ENCODE measurements around the gene SLC17A2.
A peak's percentile ranks its signal among the peaks of the same experiment; 100 is the strongest.
"Not testable (repeated sequence)": the region's sequence is repeated elsewhere in the genome, so short reads cannot be mapped to it uniquely, and the experiment has no call there.

Gene SLC17A2

DNA sequence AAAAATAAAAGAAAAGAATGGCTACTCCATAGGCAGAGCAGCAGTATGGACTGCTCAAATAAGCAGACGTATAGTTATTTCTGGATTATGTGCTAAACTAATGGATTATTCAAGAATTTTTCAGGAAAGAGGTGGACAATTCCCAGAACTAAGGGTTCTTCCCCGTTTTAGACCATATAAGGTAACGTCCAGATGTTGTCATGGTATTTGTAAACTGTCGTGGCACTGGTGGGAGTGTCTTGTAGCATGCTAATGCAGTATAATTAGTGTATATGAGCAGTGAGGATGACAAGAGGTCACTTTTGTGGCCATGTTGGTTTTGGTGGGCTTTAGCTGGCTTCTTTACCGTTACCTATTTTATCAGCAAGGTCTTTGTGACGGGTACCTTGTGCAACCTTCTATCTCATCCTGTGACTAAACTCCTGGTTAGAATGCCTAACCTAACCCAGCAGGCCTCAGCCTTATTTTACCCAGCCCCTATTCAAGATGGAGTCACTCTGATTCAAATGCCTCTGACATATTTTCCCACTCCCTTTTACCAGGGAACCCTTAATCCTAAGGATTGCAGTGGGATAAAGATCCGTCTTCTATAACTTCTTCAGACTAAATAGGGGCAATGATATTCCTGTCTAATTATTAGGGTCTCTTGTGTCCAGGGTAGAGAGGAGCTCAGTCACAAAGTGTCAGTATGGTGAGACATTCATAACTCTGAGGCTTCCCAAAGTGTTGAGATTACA, 21.0 kb upstream of the SLC17A2 start:
- DNase-seq, result no peak

DNA sequence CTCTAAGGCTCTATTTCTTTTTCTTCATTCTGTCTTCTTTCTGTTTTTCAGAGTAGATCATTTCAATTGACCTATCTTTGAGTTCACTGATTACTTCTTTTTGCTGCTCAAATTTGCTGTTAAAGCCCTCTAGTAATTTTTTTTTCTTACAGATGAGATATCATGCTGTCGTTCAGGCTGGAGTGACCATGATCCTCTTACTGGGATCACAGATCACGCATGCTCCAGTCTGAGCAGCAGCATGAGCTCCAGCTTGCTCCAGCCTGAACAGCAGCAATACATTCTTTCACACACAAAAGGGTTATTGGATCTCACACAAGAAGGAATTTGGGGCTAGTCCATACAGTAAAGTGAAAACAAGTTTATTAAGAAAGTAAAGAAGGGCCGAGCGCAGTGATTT, 19.8 kb upstream of the SLC17A2 start:
- no peak for DNase-seq

DNA sequence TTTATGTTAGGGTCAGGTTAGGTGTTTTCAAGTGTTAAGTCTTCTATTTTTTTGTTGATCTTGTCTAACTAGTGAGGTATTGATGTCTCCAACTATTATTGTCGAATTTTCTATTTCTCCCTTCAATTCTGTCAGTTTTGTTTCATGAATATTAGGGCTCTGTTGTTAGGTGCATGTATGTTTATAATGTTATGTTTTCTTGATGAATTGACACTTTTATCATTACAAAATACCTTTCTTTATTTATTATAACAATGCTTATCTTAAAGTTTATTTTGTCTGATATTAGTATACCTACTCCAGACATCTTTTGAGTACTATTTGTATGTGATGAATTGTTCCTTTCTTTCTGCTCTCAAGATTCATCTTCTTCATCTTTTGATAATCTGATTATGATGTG, 19.2 kb upstream of the SLC17A2 start:
- DNase-seq, result no peak

DNA sequence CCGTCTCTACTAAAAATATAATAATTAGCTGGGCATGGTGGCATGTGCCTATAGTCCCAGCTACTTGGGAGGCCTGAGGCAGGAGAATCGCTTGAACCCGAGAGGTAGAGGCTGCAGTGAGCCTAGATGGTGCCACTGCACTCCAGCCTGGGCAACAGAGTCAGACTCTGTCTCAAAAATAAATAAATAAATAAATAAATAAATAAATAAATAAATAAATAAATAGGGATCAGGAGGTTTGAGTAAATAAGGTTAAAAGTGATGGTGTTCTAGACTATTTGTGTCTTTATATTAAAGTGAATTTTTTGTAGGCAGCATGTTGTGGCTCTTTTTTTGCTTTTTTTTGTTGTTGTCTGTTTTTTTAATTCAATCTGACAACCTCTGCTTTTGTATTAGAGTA, 17.0 kb upstream of the SLC17A2 start:
- not testable (repeated sequence) for DNase-seq

DNA sequence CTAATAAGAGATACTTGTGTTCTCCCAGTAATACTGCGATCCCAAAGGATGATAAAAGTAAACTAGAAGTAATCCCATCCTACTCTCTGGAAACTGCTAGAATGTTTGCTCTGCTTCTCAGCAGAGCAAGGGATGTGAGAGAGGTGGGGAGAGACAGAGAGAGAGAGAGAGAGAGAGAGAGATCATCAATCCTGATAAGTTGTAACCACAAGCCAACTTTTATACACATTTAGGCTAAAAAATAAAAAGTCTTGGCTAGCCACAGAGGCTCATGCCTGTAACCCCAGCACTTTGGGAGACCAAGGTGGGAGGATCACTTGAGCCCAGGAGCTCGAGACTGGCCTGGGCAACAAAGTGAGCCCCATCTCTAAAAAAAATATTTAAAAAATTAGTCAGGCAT, 16.1 kb upstream of the SLC17A2 start:
- DNase-seq, result no peak

DNA sequence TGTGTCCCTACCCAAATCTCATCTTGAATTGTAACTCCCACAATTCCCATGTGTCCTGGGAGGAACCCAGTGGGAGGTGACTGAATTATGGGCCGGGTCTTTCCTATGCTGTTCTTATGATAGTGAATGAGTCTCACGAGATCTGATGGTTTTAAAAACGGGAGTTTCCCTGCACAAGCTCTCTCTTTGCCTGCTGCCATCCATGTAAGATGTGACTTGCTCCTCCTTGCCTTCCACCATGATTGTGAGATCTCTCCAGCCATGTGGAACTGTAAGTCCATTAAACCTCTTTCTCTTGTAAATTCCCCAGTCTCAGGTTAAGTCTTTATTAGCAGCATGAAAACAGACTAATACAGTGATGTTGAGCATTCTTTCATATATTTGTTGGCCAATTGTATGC, 15.2 kb upstream of the SLC17A2 start:
- not testable (repeated sequence) for DNase-seq

DNA sequence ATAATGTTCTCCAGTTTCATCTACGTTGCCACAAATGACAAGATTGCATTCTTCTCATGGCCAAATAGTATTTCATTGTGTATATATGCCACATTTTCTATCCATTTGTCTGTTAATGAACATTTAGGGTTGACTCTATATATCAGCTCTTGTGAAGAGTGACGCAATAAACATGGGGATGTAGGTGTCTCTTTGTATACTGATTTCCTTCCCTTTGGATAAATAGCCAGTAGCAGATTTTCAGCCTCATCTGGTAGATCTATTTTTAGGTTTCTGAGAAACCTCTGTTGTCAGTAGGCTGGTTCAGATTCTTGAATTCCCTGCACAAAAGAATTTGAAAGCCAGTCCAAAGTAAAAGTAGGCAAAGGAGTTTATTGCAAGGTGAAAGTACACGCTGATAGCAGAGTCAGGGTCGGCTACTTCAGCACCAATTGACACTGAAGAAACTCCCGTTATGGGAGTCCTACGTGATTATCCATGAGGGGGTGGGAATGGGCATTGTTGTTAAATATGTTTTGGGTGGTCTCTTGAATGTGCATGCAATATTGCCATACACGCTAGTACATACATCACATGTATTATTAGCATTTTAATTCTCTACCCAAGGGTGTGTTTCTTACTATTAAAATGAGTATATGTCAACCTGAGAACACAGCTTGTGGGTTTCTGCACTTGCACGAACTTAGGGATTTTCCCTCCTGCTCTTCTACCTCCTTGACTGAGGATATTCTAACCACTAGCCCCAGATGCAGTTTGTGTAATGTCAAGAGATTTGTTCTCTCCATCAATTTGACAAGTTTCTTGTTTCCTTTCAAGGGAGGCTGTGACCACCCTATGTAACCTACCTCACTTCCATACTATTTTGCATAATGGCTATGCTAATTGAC, 14.4 kb upstream of the SLC17A2 start:
- no peak for DNase-seq

DNA sequence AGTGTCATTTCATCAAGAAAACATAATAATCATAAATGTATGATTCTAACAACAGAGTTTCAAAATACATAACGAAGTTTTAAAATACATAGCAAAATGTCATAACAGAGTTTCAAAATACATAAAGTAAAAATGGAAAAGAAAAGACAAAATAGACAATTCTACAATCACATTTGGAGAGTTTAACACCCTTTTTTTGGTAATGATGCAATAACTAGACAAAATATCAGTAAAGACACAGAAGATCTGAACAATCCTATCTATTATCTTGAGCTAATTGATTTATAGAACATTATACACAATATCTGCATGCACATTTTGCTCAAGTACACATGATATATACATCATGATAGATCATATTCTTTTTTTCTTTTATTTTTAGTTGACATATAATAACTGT, 13.4 kb upstream of the SLC17A2 start:
- DNase-seq, result no peak

DNA sequence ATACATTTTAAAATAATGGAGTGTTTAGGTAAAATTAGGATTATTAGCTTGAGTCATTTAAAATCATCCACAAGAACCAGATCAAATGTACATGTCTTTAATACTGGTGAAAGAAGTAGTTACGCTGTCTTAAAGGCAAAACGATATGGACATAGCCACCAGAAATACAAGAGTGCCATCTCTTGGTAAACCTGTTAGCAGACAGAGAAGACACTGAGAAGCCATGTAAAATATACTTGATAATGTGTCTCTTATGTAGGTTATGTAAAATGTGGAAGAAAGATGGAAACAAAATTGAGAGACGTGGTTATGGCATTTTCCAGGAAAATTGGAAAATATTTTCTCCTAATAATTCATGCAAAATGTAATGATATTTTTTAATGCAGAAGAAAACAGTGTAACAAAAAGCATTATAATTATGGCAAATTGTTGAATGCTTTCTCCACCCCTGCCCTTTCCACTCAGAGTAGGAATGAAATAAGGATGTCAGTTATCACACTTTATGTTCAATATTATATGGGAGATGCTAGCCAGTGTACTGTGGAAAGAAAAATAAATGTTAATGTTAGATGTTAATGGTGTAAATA, 12.2 kb upstream of the SLC17A2 start:
- DNase-seq, result peak in 2 of 3 experiments; percentile 2 to 58

DNA sequence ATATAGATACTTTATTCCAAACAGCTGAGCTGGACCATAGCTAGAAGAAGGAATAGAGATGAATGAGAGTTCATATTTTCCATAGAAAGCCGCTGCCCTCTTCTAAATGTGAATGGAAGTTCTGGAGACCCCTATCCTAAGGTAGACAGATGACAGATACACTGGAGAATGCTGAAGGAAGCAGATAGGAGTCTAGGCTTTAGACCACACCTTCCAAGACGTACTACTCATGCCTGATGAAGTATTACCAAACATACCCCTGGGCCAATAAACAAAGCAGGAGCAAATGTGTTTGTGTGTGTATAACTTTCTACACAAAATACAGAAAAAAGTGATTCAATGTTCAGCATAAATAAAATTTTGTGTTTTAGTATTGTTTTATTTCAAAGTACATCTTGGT, 9.1 kb upstream of the SLC17A2 start:
- no peak for DNase-seq

DNA sequence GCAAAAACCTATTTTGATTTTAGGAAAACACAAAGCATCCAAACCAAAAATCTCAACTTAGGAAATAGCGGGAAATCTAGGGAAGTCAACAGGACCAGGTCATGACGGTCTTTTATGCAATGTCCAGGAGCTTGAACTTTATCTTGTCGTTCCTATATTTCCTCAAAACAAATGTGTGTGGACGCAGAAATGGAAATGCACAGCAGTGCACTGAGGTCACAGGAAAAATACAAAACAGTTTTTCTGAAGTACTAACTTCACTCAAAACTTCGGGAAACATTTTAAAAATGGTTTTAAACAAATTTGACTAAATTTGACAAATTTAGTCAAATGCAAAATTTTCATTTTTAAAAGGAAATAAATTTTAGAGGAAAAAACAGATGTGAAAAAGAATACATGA, 5.5 kb upstream of the SLC17A2 start:
- no peak for DNase-seq

DNA sequence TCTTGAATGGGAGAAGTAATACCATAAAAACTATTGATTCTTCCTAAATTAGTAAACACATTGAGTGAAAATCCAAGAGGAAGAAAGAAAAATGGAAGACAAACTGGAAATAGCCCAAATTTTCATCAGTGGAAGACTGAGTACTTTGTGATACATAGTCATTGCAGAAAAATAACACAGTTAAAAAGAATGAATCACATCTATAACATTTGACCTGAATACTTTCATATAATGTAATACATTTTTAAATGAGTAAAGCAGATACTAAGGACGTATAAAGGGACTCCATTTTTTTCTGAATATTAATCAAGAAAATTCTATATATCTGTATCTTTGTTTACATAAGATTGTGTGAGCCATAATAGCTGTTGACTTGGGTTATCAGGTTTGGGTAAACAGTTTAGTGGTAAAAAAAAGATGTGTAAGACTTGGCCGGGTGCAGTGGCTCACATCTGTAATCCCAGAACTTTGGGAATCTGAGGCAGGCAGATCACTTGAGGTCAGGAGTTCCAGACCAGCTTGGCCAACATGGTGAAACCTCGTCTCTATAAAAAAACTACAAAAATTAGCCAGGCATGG, 4.3 kb upstream of the SLC17A2 start:
- DNase-seq, result no peak

DNA sequence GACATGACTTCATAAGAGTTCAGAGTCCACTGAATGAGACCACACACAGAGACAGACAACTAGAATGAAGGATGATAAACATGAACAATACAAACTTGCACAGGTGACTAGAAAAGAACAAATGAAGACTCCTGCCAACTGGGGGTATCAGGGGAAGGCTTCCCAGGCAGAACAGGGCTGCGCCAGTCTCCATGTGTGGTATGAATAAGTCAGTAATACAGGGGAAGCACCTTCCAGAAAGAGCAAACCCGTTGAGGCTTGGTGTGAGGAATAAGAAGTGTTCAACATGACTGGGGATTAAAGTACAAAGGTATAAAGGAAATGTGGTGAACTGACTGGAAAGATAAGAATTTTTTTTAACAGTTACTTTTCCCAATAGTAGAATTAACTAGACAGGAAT, 3.7 kb upstream of the SLC17A2 start:
- no peak for DNase-seq

DNA sequence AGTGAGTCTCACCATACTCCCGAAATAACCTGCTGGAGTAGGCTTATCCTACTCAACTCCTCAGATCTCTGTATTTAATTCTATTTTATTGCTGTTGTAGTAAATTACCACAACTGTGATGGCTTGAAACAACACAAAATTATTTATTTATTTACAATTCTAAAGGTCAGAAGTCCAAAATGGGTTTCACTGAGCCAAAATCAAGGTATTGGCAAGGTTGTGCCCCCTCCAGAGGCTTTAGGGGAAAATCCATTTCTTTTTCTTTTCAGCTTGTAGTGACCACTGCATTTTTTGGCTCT, 869 bp upstream of the SLC17A2 start:
- DNase-seq, result no peak

DNA sequence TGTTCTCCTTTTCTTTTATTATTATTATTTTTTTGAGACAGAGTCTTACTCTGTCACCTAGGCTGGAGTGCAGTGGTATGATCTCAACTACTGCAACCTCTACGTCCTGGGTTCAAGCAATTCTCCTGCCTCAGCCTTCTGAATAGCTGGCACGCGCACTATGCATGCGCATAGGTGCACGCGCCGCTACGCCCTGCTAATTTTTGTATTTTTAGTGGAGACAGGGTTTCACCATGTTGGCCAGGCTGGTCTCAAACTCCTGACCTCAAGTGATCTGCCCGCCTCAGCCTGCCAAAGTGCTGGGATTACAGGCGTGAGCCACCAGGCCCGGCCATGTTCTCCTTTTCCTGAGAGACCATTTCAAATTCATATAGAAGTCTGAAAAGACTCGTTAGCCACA, 706 bp downstream of the SLC17A2 start:
- DNase-seq, result not testable (repeated sequence)

DNA sequence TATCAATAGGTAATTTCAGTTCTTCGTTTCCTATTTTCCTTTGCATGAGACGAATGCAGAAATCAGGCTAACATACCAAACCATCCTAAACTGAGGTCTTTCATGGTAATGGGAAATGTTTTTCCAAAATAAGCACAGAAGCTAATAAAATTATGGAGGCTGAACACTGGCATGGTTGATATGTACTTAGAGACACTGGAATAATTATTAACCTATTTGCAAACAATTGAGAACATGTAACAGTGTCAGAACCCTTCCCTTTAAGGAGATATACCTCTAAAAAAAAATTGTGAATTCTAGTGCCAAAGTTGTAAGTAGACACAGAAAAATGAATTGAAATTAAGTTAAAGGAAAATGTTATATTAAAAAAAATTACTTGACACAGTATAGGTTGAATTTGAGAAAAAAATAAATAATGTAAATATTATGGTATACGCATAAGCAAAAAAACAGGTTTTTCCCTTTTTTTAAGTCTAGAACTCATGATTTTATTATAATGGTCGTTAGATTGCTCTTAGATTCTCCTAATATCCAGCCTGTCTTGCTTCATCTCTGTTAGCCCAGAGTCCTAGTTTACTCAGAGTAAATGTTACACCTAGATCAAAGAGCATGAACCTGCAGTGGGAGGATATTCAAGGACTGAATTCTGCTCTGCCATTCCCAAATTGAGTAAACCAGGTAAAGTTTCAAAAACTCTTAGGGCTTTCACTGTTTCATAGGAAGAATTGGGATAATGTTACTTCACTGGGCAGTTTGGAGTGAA, 1.7 kb downstream of the SLC17A2 start:
- DNase-seq, result no peak

DNA sequence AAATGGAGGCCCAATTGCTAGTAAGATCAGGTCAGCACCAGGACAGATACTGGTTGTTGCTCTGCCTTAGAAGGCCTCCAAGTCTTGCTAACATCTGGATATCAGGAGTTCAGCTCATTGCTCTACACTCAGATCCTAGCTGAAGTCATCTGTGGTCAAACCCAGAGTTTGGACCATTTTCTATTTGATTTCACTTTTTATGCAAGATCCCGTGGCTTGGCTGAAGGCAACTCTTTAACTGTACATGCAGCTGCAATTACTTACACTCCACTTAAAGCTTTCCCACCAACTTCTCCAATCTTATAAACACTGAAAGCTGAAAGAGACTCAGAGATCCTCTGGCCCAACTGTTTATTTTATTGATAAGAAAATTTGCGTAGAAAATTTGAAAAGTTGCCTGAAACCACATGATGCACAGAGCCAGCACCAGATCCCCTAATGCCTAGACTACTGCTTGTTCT, 2.7 kb downstream of the SLC17A2 start:
- no peak for DNase-seq

DNA sequence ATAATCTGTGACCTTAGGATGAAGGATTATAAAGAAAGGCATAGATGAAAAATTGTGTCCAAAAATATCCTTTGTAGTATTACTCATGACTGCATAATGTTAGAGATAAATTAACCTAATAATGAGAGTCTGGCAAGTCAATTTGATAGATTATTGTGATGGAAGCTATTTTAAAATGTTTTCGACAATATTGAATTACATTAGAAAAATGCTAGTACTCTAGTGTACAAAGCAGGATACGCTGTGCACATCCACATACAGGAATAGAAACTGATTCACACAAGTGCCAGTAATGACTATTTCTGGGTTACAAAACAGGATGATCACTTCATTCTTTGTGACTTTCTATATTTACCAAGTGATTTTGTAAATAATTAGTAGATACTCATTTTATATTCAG, 3.3 kb downstream of the SLC17A2 start:
- no peak for DNase-seq

DNA sequence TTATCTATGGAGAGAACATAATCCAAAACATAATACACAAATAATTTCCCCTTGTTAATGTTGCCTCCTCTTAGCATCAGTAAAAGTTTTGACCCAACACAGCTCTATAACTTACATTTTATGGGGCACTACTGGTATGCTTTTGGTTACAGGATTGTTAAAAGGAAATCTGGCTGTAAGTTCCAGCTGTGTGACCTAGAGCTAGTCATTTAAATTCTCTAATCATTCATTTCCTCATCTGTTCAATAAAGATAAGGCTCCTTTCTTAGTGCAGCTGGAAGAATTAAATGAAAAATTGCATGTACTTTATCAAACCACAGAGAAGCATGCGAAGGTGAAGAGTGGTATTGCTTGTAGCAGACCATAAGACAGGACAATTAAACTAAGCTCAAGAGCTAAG, 4.6 kb downstream of the SLC17A2 start:
- DNase-seq, result no peak

DNA sequence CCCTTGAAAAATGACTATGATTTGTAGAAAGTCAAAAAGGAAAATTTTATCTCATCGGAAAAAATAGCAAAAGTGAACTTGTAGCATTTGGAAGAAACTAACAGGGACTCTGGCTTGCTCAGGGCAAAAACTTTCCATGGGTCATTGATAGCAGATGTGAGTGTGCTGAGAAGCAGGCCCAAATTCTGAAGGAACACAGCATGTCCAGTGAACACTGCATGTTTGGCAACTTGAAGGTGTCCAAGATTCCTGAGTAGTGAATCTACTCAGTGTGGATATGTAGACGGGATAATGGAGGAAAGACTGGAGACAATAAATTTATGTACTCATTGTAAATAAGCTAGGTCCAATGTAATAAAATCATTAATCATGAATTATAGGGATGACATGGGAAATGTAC, 8.2 kb downstream of the SLC17A2 start:
- no peak for DNase-seq

DNA sequence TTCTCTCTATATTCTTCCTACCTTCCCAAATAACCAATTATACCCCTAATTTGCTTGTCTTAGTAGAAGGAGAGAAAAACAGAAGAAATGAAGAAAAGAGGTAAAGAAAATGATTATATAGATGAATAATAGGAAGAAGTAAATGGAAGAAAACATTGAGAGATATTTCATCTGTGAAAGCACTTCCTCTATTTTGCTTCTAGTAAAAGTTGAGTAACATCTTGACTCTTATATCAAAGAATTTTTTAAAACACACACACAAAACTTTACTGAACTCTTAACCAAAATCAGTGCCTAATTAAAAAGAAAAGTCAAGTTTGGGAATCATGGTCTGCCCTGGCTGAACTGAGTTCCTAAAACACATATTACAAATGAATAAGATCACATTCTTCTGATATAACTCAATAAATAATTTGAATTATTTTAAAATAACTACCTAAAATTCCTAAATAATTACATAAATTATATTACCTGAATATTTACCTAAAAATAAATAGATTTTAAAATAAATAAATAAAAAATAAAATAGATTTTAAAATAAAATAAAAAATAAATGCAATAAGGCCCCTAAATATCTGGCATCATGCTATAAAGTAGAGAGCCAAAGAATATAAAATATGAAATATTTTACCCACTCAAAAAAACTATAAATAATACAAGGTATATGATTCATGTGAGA, 8.8 kb downstream of the SLC17A2 start:
- no peak for DNase-seq

DNA sequence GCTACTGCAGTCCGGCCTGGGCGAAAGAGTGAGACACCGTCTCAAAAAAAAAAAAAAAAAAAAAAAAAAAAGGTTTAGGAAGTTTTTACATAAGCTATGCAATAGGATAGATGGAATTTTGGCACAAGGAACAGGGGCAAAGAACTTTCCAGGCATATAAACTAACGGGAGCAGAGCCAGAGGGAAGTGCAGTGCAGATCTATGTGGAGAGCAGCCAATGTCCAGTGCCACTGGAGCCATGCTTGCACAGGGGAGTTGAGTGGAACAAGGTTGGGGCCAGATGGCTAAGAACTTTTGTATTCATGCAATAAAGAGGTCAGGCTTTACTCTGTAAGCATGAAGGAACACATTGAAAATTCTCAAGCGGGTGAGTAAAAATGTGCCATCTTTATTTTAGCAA, 10.8 kb downstream of the SLC17A2 start:
- DNase-seq, result no peak
